IPS-15b (cell line): ENCODE measurements around the gene RRP12.
"Not testable (repeated sequence)": the region's sequence is repeated elsewhere in the genome, so short reads cannot be mapped to it uniquely, and the experiment has no call there.

Experiments used
- H3K27me3 ChIP-seq: one replicate; pipeline ENCODE4 v1.6.1; 2013; ENCODE audit warnings: low read length; ENCODE audit not compliant: control insufficient read depth, insufficient read depth
- H3K36me3 ChIP-seq: one replicate; pipeline ENCODE4 v1.6.1; 2013; ENCODE audit warnings: low read length; ENCODE audit not compliant: control insufficient read depth, insufficient read depth
- H3K4me1 ChIP-seq: one replicate; pipeline ENCODE4 v1.6.1; 2013; ENCODE audit warnings: mild to moderate bottlenecking, low read length; ENCODE audit not compliant: control insufficient read depth, insufficient read depth
- H3K4me3 ChIP-seq: one replicate; pipeline ENCODE4 v1.5.1; 2013; ENCODE audit warnings: low read depth, low read length
- H3K9ac ChIP-seq: one replicate; pipeline ENCODE4 v1.6.1; 2013; ENCODE audit warnings: low read depth, mild to moderate bottlenecking, low read length
- H3K9me3 ChIP-seq: one replicate; pipeline ENCODE4 v1.6.1; 2013; ENCODE audit warnings: mild to moderate bottlenecking, low read length; ENCODE audit not compliant: control insufficient read depth, insufficient read depth

Gene RRP12

GRCh38 chr10:97427571-97428179, 26.5 kb upstream of the RRP12 start:
- peaks cover 7% of the 10 kb centered on the region for H3K4me1 ChIP-seq
- H3K27me3 ChIP-seq, result no peaks in the 10 kb centered on the region
- H3K4me3 ChIP-seq, result peak overlapping the region; percentile 85
- H3K36me3 ChIP-seq, result peaks cover 28% of the 10 kb centered on the region
- H3K9me3 ChIP-seq, result no peaks in the 10 kb centered on the region
- H3K9ac ChIP-seq, result peak overlapping the region; percentile 97

GRCh38 chr10:97426776-97427570, 25.8 kb upstream of the RRP12 start:
- peak overlapping the region; percentile 85 for H3K4me3 ChIP-seq
- H3K27me3 ChIP-seq, result no peaks in the 10 kb centered on the region
- H3K9ac ChIP-seq, result peak overlapping the region; percentile 97
- H3K36me3 ChIP-seq, result peaks cover 26% of the 10 kb centered on the region
- peaks cover 7% of the 10 kb centered on the region for H3K4me1 ChIP-seq
- no peaks in the 10 kb centered on the region for H3K9me3 ChIP-seq

GRCh38 chr10:97425964-97426775, 25.0 kb upstream of the RRP12 start, which contains the start of gene PGAM1:
Gene PGAM1, plus strand, starts transcription at chr10:97426191. Its CDS starts 117 bp downstream, at chr10:97426308.
- H3K4me3 ChIP-seq, result peak within 1 kb of the TSS; percentile 85
- peaks cover 7% of the 10 kb centered on the region for H3K4me1 ChIP-seq

GRCh38 chr10:97423757-97424098, 22.6 kb upstream of the RRP12 start:
- H3K4me1 ChIP-seq, H3K4me3 ChIP-seq, H3K27me3 ChIP-seq, H3K36me3 ChIP-seq, H3K9ac ChIP-seq, H3K9me3 ChIP-seq: not testable (repeated sequence)

More at GRCh38 chr10:97425964-97426775, 25.0 kb upstream of the RRP12 start, which contains the start of gene PGAM1:
- Histone ChIP-seq H3K27me3 (no peaks in the 10 kb centered on the region), H3K9ac (peak within 1 kb of the TSS; percentile 97), H3K9me3 (no peaks in the 10 kb centered on the region), H3K36me3 (peaks cover 19% of the 10 kb centered on the region)

GRCh38 chr10:97416565-97416964, 15.4 kb upstream of the RRP12 start:
- Histone ChIP-seq H3K36me3 (no peaks in the 10 kb centered on the region), H3K4me1 (peaks cover 9% of the 10 kb centered on the region), H3K27me3 (no peaks in the 10 kb centered on the region), H3K9me3 (no peaks in the 10 kb centered on the region), H3K9ac (no peak overlapping the region), H3K4me3 (no peak overlapping the region)

GRCh38 chr10:97412891-97413304, 11.8 kb upstream of the RRP12 start:
- Histone ChIP-seq H3K4me1 (peaks cover 4% of the 10 kb centered on the region), H3K9ac (no peak overlapping the region), H3K4me3 (no peak overlapping the region), H3K9me3 (no peaks in the 10 kb centered on the region), H3K27me3 (no peaks in the 10 kb centered on the region), H3K36me3 (no peaks in the 10 kb centered on the region)

- Histone ChIP-seq H3K36me3 (no peaks in the 10 kb centered on the region), H3K9ac (no peak overlapping the region), H3K9me3 (no peaks in the 10 kb centered on the region), H3K27me3 (no peaks in the 10 kb centered on the region), H3K4me3 (no peak overlapping the region), H3K4me1 (peaks cover 4% of the 10 kb centered on the region)
Observed at GRCh38 chr10:97411406-97411805, 10.3 kb upstream of the RRP12 start.

- Histone ChIP-seq H3K36me3 (no peaks in the 10 kb centered on the region), H3K9ac (no peak overlapping the region), H3K4me3 (no peak overlapping the region), H3K27me3 (no peaks in the 10 kb centered on the region), H3K9me3 (no peaks in the 10 kb centered on the region), H3K4me1 (no peaks in the 10 kb centered on the region)
Observed at GRCh38 chr10:97408496-97408992, 7.4 kb upstream of the RRP12 start.

GRCh38 chr10:97407952-97408248, 6.8 kb upstream of the RRP12 start:
- Histone ChIP-seq H3K4me1 (no peaks in the 10 kb centered on the region), H3K9me3 (no peaks in the 10 kb centered on the region), H3K4me3 (no peak overlapping the region), H3K27me3 (no peaks in the 10 kb centered on the region), H3K9ac (no peak overlapping the region), H3K36me3 (no peaks in the 10 kb centered on the region)

- no peaks in the 10 kb centered on the region for H3K9me3 ChIP-seq
- no peaks in the 10 kb centered on the region for H3K36me3 ChIP-seq
- no peak overlapping the region for H3K9ac ChIP-seq
- no peaks in the 10 kb centered on the region for H3K4me1 ChIP-seq
- no peaks in the 10 kb centered on the region for H3K27me3 ChIP-seq
- peak overlapping the region; percentile 53 for H3K4me3 ChIP-seq
Observed at GRCh38 chr10:97407211-97407951, 6.2 kb upstream of the RRP12 start.

GRCh38 chr10:97406483-97406882, 5.3 kb upstream of the RRP12 start:
- H3K9me3 ChIP-seq, H3K27me3 ChIP-seq, H3K4me1 ChIP-seq, H3K9ac ChIP-seq, H3K36me3 ChIP-seq, H3K4me3 ChIP-seq: not testable (repeated sequence)
